D721Med (cell line): Measurements from ENCODE around the gene CFAP74.

Experiments used
- DNase-seq: peaks from one replicate; pipeline ENCODE4 v3.0.0; 2011; ENCODE audit warnings: low spot score; ENCODE audit not compliant: insufficient read length
- FAIRE-seq: peaks from 2 replicates; lab custom pipeline; 2011; peaks lifted over from hg19 to GRCh38; lab: Jason Lieb, UNC
- CTCF ChIP-seq: IDR thresholded peaks from 2 replicates; pipeline ENCODE4 v1.5.1; 2012; ENCODE audit warnings: mild to moderate bottlenecking, control low read depth; ENCODE audit not compliant: insufficient read depth; ENCODE audit errors: missing control alignments

The CFAP74 gene

DNA sequence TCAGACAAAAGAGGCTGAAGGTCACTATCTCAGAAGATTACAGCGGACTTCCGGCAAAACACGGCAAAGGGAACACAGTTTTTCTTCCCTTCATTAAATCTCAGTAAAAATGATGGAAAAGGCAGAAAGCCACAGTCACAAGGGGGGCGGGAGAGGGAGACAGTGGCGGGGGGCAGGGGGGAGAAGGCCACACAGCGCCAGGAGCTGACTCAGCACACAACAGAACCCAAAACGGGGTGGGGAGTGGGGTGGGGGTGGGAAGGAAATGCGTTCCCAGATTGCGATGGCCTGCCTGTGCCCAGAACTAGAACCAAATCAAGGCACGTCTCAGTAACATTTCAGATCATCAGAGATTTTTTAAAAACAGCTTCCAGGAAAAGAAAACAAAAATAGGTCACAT lies 13.4 kb downstream of the CFAP74 start:
- no peak for TF ChIP-seq CTCF
- DNase-seq (no peak), FAIRE-seq (no peak)

DNA sequence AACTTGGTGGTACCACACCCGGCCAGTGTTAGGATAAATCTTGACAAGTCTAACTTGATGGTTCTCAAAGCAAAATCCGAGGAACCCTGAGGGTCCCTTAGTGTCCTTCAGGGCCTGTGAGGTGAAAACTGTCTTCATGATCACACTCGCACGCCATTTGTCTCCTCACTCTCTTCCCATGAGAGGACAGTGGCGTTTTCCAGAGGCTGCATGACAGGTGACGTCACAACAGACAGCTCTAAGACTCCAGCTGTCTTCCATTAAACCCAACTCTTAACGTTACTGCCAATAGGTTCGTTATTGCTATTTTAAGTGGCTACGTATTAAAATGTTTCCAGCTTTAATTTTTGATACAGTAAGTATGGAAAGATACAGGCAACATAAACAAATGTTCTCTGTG lies 13.8 kb downstream of the CFAP74 start:
- FAIRE-seq (no peak), DNase-seq (no peak)
- no peak for TF ChIP-seq CTCF

- no peak for TF ChIP-seq CTCF
- DNase-seq (no peak), FAIRE-seq (no peak)
These were observed 14.5 kb downstream of the CFAP74 start for GRCh38 chr1:1989102-1989542.

DNA sequence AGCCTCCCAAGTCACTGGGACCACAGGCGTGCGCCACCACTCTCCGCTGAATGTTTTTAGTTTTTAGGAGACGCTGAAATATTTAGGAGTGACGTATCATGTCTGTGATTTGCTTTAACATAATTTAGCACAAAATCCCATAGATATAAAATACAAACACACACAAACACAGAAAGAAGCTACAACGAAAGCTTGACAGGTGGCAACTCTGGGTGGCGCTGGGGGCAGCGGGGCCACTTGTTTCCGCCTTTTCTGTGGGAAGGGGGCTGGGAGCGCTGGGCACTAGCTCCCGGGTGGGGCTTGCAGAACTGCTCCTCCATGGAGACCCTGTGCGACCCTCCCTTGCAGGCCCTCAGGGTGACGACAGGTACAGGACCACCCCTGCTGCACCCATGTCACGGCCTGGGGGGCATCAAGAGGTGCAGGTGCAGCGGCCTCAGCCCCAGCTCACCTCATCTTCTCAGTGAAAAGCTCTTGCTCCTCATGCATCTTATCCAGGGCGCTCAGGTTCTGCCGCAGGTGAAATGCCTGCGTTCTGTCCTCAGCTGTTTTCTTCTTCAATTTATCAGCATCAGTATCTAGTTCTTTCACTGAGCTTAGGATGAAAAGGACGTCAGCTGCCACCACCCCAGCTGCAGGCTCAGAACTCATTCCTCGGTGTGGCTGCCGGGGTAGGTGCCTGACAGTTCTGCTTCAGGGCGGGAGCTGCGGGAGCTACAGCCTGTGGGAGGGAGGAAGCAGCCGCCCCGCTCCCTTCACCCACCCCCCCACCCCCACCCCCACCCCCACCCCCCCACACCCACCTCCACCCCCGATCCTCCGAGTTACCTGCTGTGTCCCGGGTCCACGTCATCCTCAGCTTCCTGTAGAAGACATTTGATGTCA lies 15.3 kb downstream of the CFAP74 start:
- FAIRE-seq = no peak
- TF ChIP-seq CTCF = no peak

DNA sequence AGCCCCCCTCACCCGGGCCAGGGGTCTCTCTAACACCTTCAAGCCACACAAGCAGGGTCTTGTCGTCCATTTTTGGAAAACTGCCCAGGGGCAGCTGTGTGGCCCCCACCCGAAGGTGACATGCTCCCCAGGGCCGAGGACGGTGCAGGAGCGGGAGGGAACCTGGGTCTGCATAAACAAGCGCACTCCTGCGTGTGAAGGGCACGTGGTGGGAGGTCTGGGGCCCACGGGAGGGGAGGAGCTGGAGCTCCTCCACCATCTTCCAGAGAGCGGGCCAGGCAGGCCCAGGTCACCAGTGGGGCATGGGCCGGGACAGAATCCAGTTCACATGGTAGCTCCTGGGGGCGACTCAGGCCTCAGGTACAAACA lies 16.5 kb downstream of the CFAP74 start:
- FAIRE-seq (no peak), DNase-seq (no peak)
- TF ChIP-seq CTCF = no peak

More for the DNA sequence above, 15.3 kb downstream of the CFAP74 start:
- DNase-seq = no peak

DNA sequence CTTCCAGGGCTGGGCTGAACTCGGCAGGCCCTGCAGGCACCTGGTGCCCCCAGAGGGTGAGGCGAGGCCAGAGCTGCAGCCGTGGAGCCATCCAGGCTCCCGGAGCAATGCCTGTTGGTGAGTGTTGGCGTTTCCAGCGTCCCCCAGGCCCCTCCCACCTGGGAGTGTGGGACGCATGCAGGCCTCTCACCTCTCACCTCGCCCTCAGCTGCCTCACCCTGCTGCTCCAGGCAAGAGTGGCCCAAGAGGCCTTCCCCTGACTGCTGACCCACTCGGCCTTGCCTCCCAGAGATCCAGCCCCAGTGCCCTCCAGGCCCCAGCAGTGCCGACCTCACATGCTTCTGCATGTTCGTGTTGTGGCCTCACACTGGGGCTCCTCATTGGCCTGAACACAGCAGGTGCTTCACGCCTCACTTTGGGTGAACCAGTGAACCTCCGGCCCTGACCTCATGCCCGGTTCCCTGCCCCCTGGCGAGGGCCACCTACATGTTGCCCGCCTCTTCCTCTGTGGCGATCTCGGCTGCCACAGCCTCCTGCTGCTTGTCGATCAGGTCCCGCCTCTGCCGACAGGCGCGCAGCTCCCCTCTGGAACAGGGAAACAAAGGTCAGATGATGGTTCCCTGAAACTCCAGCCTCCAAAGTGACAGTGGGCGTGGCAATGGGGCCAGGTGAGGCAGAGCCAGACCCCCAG lies 17.0 kb downstream of the CFAP74 start:
- no peak for TF ChIP-seq CTCF
- FAIRE-seq = no peak

More for the DNA sequence above, 17.0 kb downstream of the CFAP74 start:
- no peak for DNase-seq
